Neural progenitor cell (in vitro differentiated cells): ENCODE data around the gene HIVEP2. TPM values are rescaled to one million over a fixed set of nuclear protein-coding genes. Genes with fewer than 3 reads are reported as not detected.

Source experiments
- DNase-seq: peaks from one replicate; pipeline ENCODE4 v3.0.0-alpha.2; 2016; ENCODE audit warnings: low spot score
- H2AFZ ChIP-seq: fragments of 200-600 bp; sonication (generic); replicated peaks from 2 replicates; pipeline ENCODE4 v1.6.1; 2016; ENCODE audit warnings: antibody characterized with exemption
- H3F3A ChIP-seq: fragments of 200-600 bp; sonication (generic); 2 replicates; pipeline ENCODE4 v1.6.1; 2016; ENCODE audit warnings: antibody characterized with exemption, low read depth
- H3K27ac ChIP-seq: fragments of 200-600 bp; sonication (generic); 2 replicates; pipeline ENCODE4 v1.5.1; 2016; ENCODE audit warnings: mild to moderate bottlenecking
- H3K27me3 ChIP-seq: fragments of 200-600 bp; sonication (generic); 2 replicates; pipeline ENCODE4 v1.6.1; 2016; ENCODE audit warnings: mild to moderate bottlenecking, moderate library complexity
- H3K36me3 ChIP-seq: fragments of 200-600 bp; sonication (generic); 2 replicates; pipeline ENCODE4 v1.5.1; 2016
- H3K4me1 ChIP-seq: fragments of 200-600 bp; sonication (generic); 2 replicates; pipeline ENCODE4 v1.6.1; 2016; ENCODE audit warnings: mixed run types
- H3K4me2 ChIP-seq: fragments of 200-600 bp; sonication (generic); 2 replicates; pipeline ENCODE4 v1.6.1; 2016
- H3K4me3 ChIP-seq: fragments of 200-600 bp; sonication (generic); 2 replicates; pipeline ENCODE4 v1.5.1; 2016
- H3K79me2 ChIP-seq: fragments of 200-600 bp; sonication (generic); 2 replicates; pipeline ENCODE4 v1.6.1; 2016; ENCODE audit warnings: low read depth
- H3K9ac ChIP-seq: fragments of 200-600 bp; sonication (generic); 2 replicates; pipeline ENCODE4 v1.6.1; 2016
- H3K9me3 ChIP-seq: fragments of 200-600 bp; sonication (generic); 2 replicates; pipeline ENCODE4 v1.5.1; 2016; ENCODE audit warnings: low read depth
- H4K20me1 ChIP-seq: fragments of 200-600 bp; sonication (generic); 2 replicates; pipeline ENCODE4 v1.6.1; 2016; ENCODE audit warnings: low read depth
- H3K27ac Mint-ChIP-seq: 3 replicates; pipeline ENCODE4 v1.8.0; 2021; ENCODE audit warnings: mixed read lengths
- H3K27me3 Mint-ChIP-seq: 2 replicates; pipeline ENCODE4 v1.8.0; 2022; ENCODE audit warnings: low read depth, mild to moderate bottlenecking, inconsistent platforms, moderate library complexity, mixed read lengths; ENCODE audit not compliant: insufficient read depth
- H3K36me3 Mint-ChIP-seq: 3 replicates; pipeline ENCODE4 v1.8.0; 2021; ENCODE audit warnings: mixed read lengths
- H3K4me1 Mint-ChIP-seq: 3 replicates; pipeline ENCODE4 v1.8.0; 2021; ENCODE audit warnings: mixed read lengths
- H3K4me3 Mint-ChIP-seq: 3 replicates; pipeline ENCODE4 v1.8.0; 2021; ENCODE audit warnings: mild to moderate bottlenecking, moderate library complexity, mixed read lengths
- H3K9me3 Mint-ChIP-seq: 3 replicates; pipeline ENCODE4 v1.8.0; 2020; ENCODE audit warnings: mixed read lengths
- CTCF ChIP-seq: fragments of 200-600 bp; sonication (generic); IDR thresholded peaks from 2 replicates; pipeline ENCODE4 v1.5.1; 2017; ENCODE audit warnings: antibody characterized with exemption, mild to moderate bottlenecking
- EZH2 ChIP-seq: fragments of 200-600 bp; sonication (generic); IDR thresholded peaks from 2 replicates; pipeline ENCODE4 v1.6.1; 2017; ENCODE audit warnings: antibody characterized with exemption, mild to moderate bottlenecking, moderate library complexity
- EZH2phosphoT487 ChIP-seq: fragments of 200-600 bp; sonication (generic); IDR thresholded peaks from 2 replicates; pipeline ENCODE4 v1.6.1; 2017; ENCODE audit warnings: antibody characterized with exemption
- total RNA-seq: library from RNA; depleted of rRNA; stranded (reverse); fragments of >200 nt; gene quantifications from 2 replicates; pipeline ENCODE4 v1.2.3, GENCODE V29; 2015; ENCODE audit warnings: low replicate concordance

HIVEP2 gene
- total RNA-seq, 1 donor from 2014 or later: 2.1 TPM

GRCh38 chr6:142740449-142740848 lies 204.5 kb downstream of the HIVEP2 start:
- Histone ChIP-seq H3K4me3 (no peak overlapping the region), H3K9ac (no peak overlapping the region), H3K27me3 (no peaks in the 10 kb centered on the region), H3K27ac (no peak overlapping the region), H4K20me1 (no peaks in the 10 kb centered on the region), H3K4me1 (no peaks in the 10 kb centered on the region), H2AFZ (no peak overlapping the region), H3K9me3 (no peaks in the 10 kb centered on the region), H3K4me2 (no peak overlapping the region), H3K79me2 (no peaks in the 10 kb centered on the region), H3K36me3 (no peaks in the 10 kb centered on the region), H3F3A (no peaks in the 10 kb centered on the region)
- DNase-seq: no peak
- H3K9me3 Mint-ChIP-seq: no peaks in the 10 kb centered on the region
- no peak overlapping the region for H3K4me3 Mint-ChIP-seq
- H3K4me1 Mint-ChIP-seq: peaks cover 10% of the 10 kb centered on the region
- no peaks in the 10 kb centered on the region for H3K36me3 Mint-ChIP-seq
- H3K27me3 Mint-ChIP-seq: peaks cover 2% of the 10 kb centered on the region
- no peak for TF ChIP-seq EZH2
- TF ChIP-seq CTCF: no peak
- TF ChIP-seq EZH2phosphoT487: no peak
- H3K27ac Mint-ChIP-seq: no peak overlapping the region

- DNase-seq: no peak
- Histone ChIP-seq H3K27ac (no peak overlapping the region), H3K9me3 (no peaks in the 10 kb centered on the region), H3K4me1 (no peaks in the 10 kb centered on the region), H3F3A (no peaks in the 10 kb centered on the region), H3K4me2 (no peak overlapping the region), H3K27me3 (no peaks in the 10 kb centered on the region), H3K4me3 (no peak overlapping the region), H4K20me1 (no peaks in the 10 kb centered on the region), H3K79me2 (no peaks in the 10 kb centered on the region), H2AFZ (no peak overlapping the region), H3K36me3 (no peaks in the 10 kb centered on the region), H3K9ac (no peak overlapping the region)
- H3K27ac Mint-ChIP-seq: no peak overlapping the region
- no peaks in the 10 kb centered on the region for H3K36me3 Mint-ChIP-seq
- TF ChIP-seq EZH2phosphoT487: no peak
- TF ChIP-seq EZH2: no peak
- no peak for TF ChIP-seq CTCF
- peaks cover 2% of the 10 kb centered on the region for H3K27me3 Mint-ChIP-seq
- H3K4me1 Mint-ChIP-seq: peaks cover 10% of the 10 kb centered on the region
- H3K4me3 Mint-ChIP-seq: no peak overlapping the region
- no peaks in the 10 kb centered on the region for H3K9me3 Mint-ChIP-seq
These were observed 206.2 kb downstream of the HIVEP2 start for GRCh38 chr6:142738731-142739130.

- H3K36me3 ChIP-seq: no peaks in the 10 kb centered on the region
- H3K4me1 Mint-ChIP-seq: peaks cover 10% of the 10 kb centered on the region
- TF ChIP-seq CTCF (no peak), EZH2 (no peak), EZH2phosphoT487 (no peak)
- no peaks in the 10 kb centered on the region for H3K27me3 ChIP-seq
- H3F3A ChIP-seq: no peaks in the 10 kb centered on the region
- no peaks in the 10 kb centered on the region for H3K36me3 Mint-ChIP-seq
- no peak overlapping the region for H3K9ac ChIP-seq
- no peaks in the 10 kb centered on the region for H3K9me3 Mint-ChIP-seq
- no peak overlapping the region for H3K27ac Mint-ChIP-seq
- H3K9me3 ChIP-seq: no peaks in the 10 kb centered on the region
- peaks cover 2% of the 10 kb centered on the region for H3K27me3 Mint-ChIP-seq
- no peak overlapping the region for H3K27ac ChIP-seq
- no peaks in the 10 kb centered on the region for H3K79me2 ChIP-seq
- no peak overlapping the region for H2AFZ ChIP-seq
- no peaks in the 10 kb centered on the region for H4K20me1 ChIP-seq
- no peak overlapping the region for H3K4me2 ChIP-seq
- DNase-seq: no peak
- H3K4me3 ChIP-seq: no peak overlapping the region
- H3K4me3 Mint-ChIP-seq: no peak overlapping the region
- no peaks in the 10 kb centered on the region for H3K4me1 ChIP-seq
These were observed 207.0 kb downstream of the HIVEP2 start for GRCh38 chr6:142738035-142738396.
